Raji (cell line): Measurements from ENCODE around the gene PKP4.

Experiments
- POLR2A ChIP-seq: IDR thresholded peaks from 2 replicates; pipeline ENCODE4 v1.6.1; 2011; ENCODE audit warnings: low read depth, low read length, control low read depth; ENCODE audit not compliant: insufficient read depth

Gene PKP4

GRCh38 chr2:158463496-158464095 lies 6.8 kb downstream of the PKP4 start:
- no peak for TF ChIP-seq POLR2A

- TF ChIP-seq POLR2A, result no peak
Measured at GRCh38 chr2:158464426-158465281, 7.9 kb downstream of the PKP4 start.

GRCh38 chr2:158467248-158467647 lies 10.5 kb downstream of the PKP4 start:
- TF ChIP-seq POLR2A, result no peak

- no peak for TF ChIP-seq POLR2A
Measured at GRCh38 chr2:158473719-158474392, 17.1 kb downstream of the PKP4 start.

GRCh38 chr2:158477202-158477601 lies 20.4 kb downstream of the PKP4 start:
- no peak for TF ChIP-seq POLR2A

DNA sequence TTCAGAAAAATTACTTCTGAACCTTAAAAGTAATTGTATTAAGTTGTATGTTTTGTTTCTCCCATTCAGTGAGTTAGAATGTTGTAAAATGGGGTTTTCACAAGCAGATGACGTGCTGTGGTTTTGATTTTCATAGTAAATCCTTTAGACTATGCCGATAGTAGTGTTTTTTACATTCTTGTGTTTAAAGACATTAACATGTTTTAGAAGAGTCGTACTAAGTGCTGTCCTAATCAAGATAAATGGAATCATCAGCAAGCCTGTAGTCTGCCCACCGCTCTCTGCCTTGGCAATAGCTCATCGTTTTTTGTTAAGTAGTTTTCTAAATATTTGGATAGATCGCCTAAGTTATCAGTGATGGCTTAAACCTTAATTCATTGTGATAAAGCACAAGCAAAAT lies 21.5 kb downstream of the PKP4 start:
- TF ChIP-seq POLR2A, result no peak

- TF ChIP-seq POLR2A, result no peak
Measured at GRCh38 chr2:158478816-158479215, 22.1 kb downstream of the PKP4 start.

- no peak for TF ChIP-seq POLR2A
Measured at GRCh38 chr2:158481116-158481515, 24.4 kb downstream of the PKP4 start.

GRCh38 chr2:158482594-158482993 lies 25.8 kb downstream of the PKP4 start:
- TF ChIP-seq POLR2A, result no peak

- TF ChIP-seq POLR2A, result no peak
Measured at GRCh38 chr2:158484892-158485556, 28.3 kb downstream of the PKP4 start.

DNA sequence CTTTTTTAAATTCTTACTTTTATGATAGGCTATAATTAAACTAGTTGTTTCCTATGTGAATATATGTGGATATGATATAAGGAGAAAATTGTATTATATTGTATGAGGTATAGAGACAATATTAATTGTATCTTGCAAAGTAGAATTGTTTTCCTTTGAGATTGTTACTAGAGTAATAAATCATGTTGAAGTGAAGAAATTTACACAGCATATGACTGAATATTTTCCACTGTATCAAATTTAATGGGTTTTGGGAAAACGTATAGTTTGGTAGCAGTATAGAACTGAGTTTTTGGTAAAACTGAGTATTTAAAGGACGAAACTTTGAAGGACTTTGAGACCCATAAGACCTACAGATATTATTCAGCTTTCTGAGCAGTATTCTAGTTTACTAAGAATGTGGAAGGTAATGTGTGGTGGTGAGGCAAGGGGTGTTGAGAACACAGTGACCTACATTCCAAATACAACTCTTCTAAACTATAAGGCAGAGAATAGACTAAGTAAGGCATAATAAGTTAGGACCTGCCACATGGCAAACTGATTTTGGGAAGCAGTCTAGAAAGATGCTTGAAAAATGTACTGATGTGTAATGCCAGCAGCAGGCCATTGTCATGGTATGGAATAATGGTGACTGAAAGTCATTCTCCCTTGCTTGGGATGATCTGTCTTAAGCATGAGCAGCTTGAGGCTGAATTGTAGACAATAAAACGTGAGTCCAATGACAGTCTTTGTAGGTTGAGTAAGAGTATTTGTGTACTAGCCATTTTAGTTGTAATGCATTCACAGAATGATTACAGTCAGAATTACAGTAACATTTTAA lies 29.6 kb downstream of the PKP4 start:
- TF ChIP-seq POLR2A, result no peak

- TF ChIP-seq POLR2A, result no peak
Measured at GRCh38 chr2:158486970-158487325, 30.2 kb downstream of the PKP4 start.

DNA sequence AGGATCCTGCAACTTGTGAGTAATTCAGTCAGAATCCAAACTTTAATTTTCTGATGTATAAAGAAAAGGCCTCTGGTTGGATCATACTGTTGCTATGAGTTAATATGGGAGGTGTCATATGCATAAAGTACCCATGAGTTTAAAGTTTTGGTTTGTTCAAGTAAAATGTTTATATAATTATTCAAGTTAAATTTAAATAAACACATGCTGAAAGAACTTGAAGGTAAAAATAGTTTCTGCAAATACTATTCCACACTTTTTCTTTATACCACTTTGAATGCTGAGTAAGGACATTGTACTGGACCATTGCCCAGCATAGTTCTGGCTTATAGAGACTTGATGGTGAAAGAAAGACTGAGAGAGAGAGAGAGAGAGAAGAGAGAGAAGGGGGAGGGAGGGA lies 30.7 kb downstream of the PKP4 start:
- TF ChIP-seq POLR2A, result no peak

DNA sequence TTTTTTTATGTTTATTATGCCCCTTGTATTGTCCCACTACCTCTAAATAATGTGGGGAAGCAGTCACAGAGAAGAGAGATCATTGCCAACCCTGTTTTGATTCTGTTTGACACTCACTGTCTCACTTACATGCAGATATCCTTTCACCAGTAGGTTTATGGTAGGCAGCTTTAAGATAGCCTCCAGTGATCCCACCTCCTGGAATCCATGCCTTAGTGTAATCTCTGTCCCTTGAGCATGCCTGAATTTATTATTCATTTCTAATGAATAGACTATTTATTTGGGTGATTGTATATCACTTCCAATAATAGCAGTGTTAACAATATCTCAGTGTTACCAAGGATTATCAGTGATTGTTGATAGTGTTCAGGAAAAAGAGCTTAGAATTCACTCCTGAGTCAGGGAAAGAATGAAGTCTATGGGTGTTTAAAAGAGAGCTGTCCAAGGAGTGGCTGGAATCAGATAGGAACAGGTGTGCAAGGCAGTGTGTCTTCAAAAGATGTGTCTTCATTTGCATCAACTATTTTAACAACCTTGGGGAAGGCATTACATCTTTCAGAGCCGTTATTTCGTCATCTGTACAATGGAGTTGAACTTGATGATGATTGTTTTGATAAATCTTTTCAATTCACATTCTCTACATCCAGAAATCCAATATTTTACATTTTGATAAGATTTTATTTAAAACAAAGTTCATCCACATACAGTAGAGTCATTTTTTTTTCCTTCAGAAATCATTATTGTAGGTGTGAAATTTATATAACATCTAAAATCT lies 31.9 kb downstream of the PKP4 start:
- no peak for TF ChIP-seq POLR2A
